GM18502 (cell line): ENCODE data around the gene RDH14.

ENCODE experiments used
- ATAC-seq: cut with Tn5 transposase; IDR thresholded peaks from one replicate; pipeline ENCODE4 v1.9.1; 2021; ENCODE audit warnings: mild to moderate bottlenecking; ENCODE audit not compliant: unreplicated experiment, poor library complexity

RDH14 gene

DNA sequence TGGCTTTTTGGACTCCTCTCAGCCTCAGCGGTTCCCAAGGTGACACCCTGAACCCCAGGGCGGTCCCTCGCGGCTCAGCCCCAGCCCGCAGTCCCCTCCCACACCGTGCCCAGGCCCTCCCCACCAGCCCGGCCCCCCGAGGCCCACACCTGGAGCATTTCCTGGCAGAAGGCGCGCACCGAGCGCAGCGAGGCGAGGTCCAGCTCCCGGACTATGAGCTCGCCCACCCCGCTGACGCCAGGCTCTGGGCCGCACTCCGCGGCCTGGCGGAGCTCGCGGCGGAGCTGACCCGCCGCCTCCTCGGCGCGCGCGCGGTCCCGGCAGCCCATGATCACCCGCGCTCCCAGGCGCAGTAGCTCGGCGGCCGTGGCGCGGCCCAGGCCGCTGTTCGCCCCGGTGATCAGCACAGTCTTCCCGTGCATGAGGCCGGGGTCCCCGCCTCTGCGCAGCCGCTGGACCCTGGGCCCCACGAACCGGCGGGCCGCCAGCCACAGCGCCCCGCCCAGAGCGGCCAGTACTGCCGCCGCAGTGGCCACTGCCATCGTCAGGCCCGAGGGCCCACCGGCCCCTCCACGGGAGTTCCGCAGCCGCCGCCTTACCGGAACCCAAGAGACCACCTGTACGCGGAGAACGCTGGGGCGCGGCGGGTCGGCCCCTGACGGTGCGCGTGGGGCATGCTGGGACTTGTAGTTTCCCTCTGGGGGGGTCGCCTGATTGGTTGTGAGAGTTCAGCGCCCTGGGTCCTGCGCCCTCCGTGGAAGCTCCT lies at the start of gene RDH14:
Gene RDH14 (minus strand): TSS at position 623 of the 766 bp plus-strand sequence. CDS start 81 bp downstream, at position 542.
- peak; percentile 95 for ATAC-seq

- ATAC-seq = no peak
Observed at GRCh38 chr2:18610090-18610489, 49.6 kb upstream of the RDH14 start.

DNA sequence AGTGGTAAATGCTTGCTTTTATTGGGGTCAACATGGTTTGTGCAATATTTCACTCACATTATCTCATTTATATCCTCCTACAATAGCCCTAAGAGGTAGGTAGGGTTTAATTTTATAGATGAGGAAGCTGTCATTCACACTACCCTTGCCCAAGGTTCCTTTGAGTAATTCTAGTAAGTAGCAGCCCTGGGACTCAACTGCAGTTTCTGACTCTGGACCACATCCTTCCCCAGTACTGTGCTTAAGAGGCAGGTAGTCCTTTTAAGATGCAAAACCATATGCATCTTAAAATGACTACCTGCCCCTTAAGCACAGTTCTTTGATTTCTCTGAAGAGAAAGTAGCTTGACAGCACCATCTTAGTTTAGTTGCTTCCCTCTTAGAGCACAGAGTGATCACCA lies 44.7 kb upstream of the RDH14 start:
- ATAC-seq = peak; percentile 48

DNA sequence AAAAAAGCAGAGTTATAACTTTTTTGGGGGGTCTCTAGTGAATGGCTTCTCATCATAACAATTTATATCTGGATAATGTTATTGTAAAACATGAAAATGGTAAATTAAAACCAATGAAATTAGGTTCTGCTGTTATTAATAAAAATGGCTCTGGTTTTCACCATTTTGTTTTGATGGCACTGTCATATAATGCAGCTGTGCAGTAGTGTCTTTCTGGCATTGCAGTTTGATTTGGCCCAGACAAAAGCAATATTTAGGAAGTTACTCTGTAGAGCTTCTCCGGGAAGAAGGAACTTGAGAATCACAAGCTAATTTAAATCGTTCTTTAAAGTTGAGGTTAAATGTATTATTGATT lies 44.1 kb upstream of the RDH14 start:
- ATAC-seq = no peak

DNA sequence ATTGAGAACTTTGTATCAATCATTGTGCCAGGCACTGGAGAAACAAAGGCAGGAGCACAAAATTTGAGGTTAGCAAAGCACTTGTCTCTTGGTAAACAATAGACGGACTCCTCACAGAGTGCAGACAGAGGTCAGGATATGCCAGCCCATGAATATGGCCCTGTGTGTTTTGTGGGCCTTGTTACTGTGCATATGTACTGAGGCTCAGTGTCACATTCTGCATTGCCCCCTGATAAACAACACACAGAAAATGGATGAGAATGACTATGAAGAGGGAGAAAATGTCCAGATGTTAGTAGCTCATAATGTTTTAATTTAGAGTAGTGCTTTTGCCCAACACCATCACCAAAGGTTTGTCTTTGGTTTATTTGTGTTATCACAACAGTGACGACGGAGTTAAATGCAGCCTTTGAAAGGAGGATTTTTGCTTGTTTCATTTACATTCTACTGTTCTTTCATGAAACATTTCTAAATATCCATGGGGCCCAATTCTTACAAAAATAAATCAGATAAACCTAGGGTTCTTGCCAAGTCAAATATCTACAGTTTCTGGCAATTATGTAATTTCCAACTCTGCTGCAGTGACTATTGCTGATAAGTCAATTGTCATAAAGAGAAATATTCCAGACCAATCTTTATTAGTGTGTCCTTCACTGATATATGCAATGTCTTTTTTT lies 43.5 kb upstream of the RDH14 start:
- ATAC-seq = no peak

DNA sequence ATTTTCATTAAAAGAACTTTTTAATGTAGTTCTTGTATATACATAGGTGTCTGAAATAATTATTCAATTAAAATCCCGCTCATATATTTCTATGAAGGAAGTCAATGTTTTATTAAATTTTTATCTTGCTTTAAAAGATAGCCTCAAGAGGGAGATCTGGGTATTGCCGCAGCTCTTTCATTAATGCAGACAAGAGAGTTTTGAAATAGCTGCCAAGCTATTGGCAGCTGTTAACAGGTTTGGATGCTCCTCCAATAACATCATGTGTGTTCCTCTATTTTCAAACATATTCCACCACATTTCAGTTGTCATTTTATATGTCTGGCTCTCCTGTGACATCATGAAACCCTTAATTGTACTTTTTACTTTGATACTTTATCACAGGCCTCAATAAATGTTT lies 41.8 kb upstream of the RDH14 start:
- no peak for ATAC-seq

DNA sequence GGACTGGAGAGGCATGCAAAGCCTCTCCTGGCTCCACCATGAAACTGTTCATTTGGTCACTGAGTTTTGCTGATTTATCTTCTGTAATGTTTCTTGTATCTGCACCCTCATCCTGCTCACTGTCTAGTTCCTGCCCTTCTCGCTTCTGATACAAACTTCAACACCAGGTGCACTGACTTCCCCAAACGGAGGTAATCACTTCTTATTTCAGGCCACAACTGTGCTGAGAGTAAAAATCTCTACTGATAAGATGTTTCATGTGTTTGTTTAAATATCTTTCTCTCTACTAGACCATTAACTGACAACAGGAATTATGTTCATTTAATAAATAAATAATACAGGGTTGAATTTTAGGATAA lies 39.8 kb upstream of the RDH14 start:
- no peak for ATAC-seq

GRCh38 chr2:18599509-18600254 lies 39.2 kb upstream of the RDH14 start:
- ATAC-seq = no peak

DNA sequence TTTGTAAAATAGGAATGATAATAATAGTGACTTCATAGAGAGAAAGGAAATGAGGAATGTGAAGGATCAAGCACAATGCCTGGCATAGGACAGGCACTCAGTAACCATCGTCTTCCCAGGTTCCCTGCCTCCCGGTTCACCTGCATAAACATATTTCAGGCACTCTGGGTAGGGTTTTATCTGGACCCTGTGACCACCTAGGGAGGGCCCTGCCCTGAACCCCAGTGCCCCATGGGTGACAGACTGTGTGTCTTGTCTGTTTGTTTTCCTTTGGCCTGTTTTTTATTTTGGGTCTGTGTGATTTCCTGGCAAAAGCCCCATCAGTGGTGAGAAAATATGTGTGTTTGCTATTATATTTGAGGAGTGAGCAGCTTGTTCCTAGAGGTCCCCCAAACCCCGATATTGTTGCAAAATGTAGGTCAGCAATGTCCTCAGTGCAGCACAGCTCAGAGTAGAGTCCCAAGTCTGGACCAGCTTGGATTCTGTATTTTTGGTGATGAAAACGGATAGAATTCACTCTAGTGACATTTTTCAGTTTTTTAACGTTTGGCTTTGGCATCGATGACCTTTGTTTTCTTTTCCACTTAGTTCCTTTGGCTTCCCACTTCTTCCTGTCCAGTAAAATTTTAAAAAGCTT lies 38.5 kb upstream of the RDH14 start:
- no peak for ATAC-seq

DNA sequence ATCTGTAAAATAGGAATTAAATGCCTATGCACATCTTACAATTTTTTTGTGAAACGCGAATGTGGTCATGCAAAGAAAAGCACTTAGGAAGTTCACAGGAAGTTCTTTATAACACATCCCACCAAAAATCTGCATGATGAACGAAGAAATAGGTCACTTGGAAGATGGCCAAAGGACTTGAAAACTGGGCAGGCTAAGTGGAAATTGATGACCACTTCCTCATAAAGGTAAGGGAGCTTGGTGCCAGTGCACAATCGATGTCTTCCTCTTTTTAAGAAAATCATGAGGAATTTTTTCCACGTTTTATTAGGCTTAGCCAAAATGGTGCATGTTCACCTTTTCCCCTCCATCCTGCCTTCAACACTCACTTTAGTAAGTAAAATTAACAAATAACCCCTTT lies 37.2 kb upstream of the RDH14 start:
- no peak for ATAC-seq

GRCh38 chr2:18596993-18597392 lies 36.5 kb upstream of the RDH14 start:
- no peak for ATAC-seq

DNA sequence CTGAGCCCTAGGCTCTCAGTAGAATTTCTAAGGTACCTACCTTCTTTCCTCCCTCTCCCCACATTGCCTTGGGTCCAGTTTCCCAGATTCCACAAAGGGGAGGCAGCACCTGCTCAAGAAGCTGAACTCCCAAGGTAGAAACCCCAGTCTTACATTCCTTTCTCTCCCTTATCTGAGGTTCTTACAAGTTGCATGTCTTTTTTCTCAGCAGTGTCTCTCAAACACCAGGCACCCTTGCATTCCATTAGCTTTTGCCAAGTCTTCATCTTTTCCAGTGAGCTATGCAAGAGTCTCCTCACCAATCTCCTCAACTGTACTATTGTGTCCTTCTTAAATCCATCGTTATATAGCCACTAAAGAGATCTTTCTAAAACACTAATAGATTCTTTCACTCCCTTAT lies 33.0 kb upstream of the RDH14 start:
- no peak for ATAC-seq

DNA sequence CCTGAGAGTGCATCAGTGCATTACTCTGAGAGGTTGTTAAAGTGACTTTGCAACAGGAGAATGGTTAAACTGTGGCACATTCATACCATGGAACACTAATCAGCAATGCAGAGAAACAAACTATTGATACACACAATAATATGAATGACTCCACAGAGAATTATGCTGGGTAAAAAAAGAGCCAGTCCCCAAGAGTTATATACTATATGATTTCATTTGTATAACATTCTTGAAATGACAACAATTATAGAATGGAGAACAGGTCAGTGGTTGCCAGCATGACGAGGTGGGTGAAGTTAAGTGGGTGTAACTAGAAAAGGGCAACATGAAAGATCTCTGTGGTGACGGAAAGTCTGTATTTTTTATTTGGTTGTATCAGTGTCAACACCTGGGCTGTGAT lies 31.9 kb upstream of the RDH14 start:
- no peak for ATAC-seq

- ATAC-seq = no peak
Observed at GRCh38 chr2:18589354-18589753, 28.9 kb upstream of the RDH14 start, which contains the start of gene NT5C1B. TSS of gene NT5C1B (minus strand) at chr2:18589569. CDS start at chr2:18589468, 101 bp downstream.

- ATAC-seq = no peak
Observed at GRCh38 chr2:18588802-18589201, 28.3 kb upstream of the RDH14 start.

- no peak for ATAC-seq
Observed at GRCh38 chr2:18588049-18588448, 27.6 kb upstream of the RDH14 start.

DNA sequence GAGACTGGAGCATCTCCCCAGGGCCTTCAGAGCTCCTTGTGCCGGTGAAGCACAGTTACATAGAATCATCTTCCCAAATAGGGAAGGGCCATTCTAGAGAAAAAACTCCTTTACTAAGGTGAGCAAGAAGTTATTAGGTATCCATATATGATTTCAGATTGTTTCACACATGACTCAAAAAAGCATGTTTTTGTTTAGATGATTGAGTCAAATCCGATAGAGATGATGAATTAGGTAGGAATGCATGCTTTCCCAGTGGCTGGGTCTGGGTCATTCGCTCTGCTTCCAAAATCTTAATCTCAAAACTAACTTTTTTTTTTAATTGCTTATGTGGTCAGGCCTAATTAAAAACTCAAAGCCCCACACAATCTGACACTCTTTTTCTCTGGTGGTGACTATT lies 25.1 kb upstream of the RDH14 start:
- no peak for ATAC-seq

- ATAC-seq = no peak
Observed at GRCh38 chr2:18584608-18584954, 24.1 kb upstream of the RDH14 start.

- ATAC-seq = no peak
Observed at GRCh38 chr2:18583905-18584607, 23.6 kb upstream of the RDH14 start.

- no peak for ATAC-seq
Observed at GRCh38 chr2:18580606-18581005, 20.2 kb upstream of the RDH14 start.
